Activated T-cell treated with anti-CD3 and anti-CD28 coated beads, Interleukin-2, amount 50 U/mL, for 24 hours (primary cell): ENCODE results near the gene FAM9C.

ENCODE experiments used
- DNase-seq: peaks from one replicate; pipeline ENCODE4 v3.0.0-alpha.2; 2020
- H3K27ac Mint-ChIP-seq: 2 replicates; pipeline ENCODE4 v1.8.0; 2020; ENCODE audit warnings: mild to moderate bottlenecking, mixed read lengths
- H3K27me3 Mint-ChIP-seq: 2 replicates; pipeline ENCODE4 v1.8.0; 2020; ENCODE audit warnings: mixed read lengths
- H3K36me3 Mint-ChIP-seq: 2 replicates; pipeline ENCODE4 v1.8.0; 2020; ENCODE audit warnings: low read depth, mixed read lengths
- H3K4me1 Mint-ChIP-seq: 2 replicates; pipeline ENCODE4 v1.8.0; 2020; ENCODE audit warnings: low read depth, mixed read lengths
- H3K4me3 Mint-ChIP-seq: 2 replicates; pipeline ENCODE4 v1.8.0; 2020; ENCODE audit warnings: mild to moderate bottlenecking, moderate library complexity, mixed read lengths
- H3K9me3 Mint-ChIP-seq: 2 replicates; pipeline ENCODE4 v1.8.0; 2020; ENCODE audit warnings: mixed read lengths

Gene FAM9C

GRCh38 chrX:13013363-13014110 is 30.9 kb downstream of the FAM9C start:
- DNase-seq = no peak
- Mint-ChIP-seq H3K36me3 (no peaks in the 10 kb centered on the region), H3K27me3 (peaks cover 79% of the 10 kb centered on the region), H3K4me3 (peak overlapping the region; percentile 39), H3K4me1 (peaks cover 58% of the 10 kb centered on the region), H3K9me3 (no peaks in the 10 kb centered on the region), H3K27ac (peak overlapping the region; percentile 84)

GRCh38 chrX:13010546-13010945 is 33.9 kb downstream of the FAM9C start:
- peaks cover 80% of the 10 kb centered on the region for H3K27me3 Mint-ChIP-seq
- H3K27ac Mint-ChIP-seq = no peak overlapping the region
- H3K36me3 Mint-ChIP-seq = no peaks in the 10 kb centered on the region
- no peak for DNase-seq
- no peaks in the 10 kb centered on the region for H3K9me3 Mint-ChIP-seq
- H3K4me1 Mint-ChIP-seq = peaks cover 70% of the 10 kb centered on the region
- H3K4me3 Mint-ChIP-seq = no peak overlapping the region

DNA sequence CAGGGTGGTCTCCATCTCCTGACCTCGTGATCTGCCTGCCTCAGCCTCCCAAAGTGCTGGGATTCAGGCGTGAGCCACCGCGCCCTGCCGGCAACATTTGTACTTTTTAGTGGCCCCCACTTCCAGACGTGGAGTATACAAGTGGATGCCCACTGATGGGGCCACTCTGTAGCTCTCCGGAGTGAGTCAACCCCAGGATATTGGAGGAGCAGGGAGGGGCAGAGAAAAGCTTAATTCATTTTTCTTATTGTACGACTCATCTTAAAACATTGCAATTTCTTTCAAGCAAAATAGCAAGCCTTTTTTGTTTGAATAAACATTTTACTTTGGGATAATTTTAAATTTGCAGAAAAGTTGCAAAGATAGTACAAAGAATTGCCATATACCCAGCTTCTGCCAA is 34.6 kb downstream of the FAM9C start:
- no peak for DNase-seq
- H3K9me3 Mint-ChIP-seq = no peaks in the 10 kb centered on the region
- H3K27ac Mint-ChIP-seq = no peak overlapping the region
- peaks cover 74% of the 10 kb centered on the region for H3K4me1 Mint-ChIP-seq
- H3K4me3 Mint-ChIP-seq = no peak overlapping the region
- no peaks in the 10 kb centered on the region for H3K36me3 Mint-ChIP-seq
- peaks cover 84% of the 10 kb centered on the region for H3K27me3 Mint-ChIP-seq

GRCh38 chrX:13009273-13009672 is 35.1 kb downstream of the FAM9C start:
- H3K36me3 Mint-ChIP-seq = no peaks in the 10 kb centered on the region
- H3K9me3 Mint-ChIP-seq = no peaks in the 10 kb centered on the region
- H3K27ac Mint-ChIP-seq = no peak overlapping the region
- peaks cover 73% of the 10 kb centered on the region for H3K4me1 Mint-ChIP-seq
- H3K4me3 Mint-ChIP-seq = no peak overlapping the region
- H3K27me3 Mint-ChIP-seq = peaks cover 82% of the 10 kb centered on the region
- DNase-seq = no peak

GRCh38 chrX:13008851-13009250 is 35.6 kb downstream of the FAM9C start:
- H3K4me1 Mint-ChIP-seq = peaks cover 69% of the 10 kb centered on the region
- H3K27ac Mint-ChIP-seq = no peak overlapping the region
- H3K27me3 Mint-ChIP-seq = peaks cover 79% of the 10 kb centered on the region

GRCh38 chrX:13008189-13008533 is 36.3 kb downstream of the FAM9C start:
- H3K9me3 Mint-ChIP-seq = no peaks in the 10 kb centered on the region
- no peaks in the 10 kb centered on the region for H3K36me3 Mint-ChIP-seq
- H3K27me3 Mint-ChIP-seq = peaks cover 79% of the 10 kb centered on the region
- DNase-seq = no peak
- H3K27ac Mint-ChIP-seq = no peak overlapping the region
- no peak overlapping the region for H3K4me3 Mint-ChIP-seq
- H3K4me1 Mint-ChIP-seq = peaks cover 68% of the 10 kb centered on the region

More at GRCh38 chrX:13008851-13009250, 35.6 kb downstream of the FAM9C start:
- no peaks in the 10 kb centered on the region for H3K36me3 Mint-ChIP-seq
- no peaks in the 10 kb centered on the region for H3K9me3 Mint-ChIP-seq
- no peak for DNase-seq
- H3K4me3 Mint-ChIP-seq = no peak overlapping the region

GRCh38 chrX:13007519-13008188 is 36.8 kb downstream of the FAM9C start:
- H3K4me1 Mint-ChIP-seq = peaks cover 68% of the 10 kb centered on the region
- no peak overlapping the region for H3K4me3 Mint-ChIP-seq
- peaks cover 77% of the 10 kb centered on the region for H3K27me3 Mint-ChIP-seq
- no peak overlapping the region for H3K27ac Mint-ChIP-seq
- DNase-seq = no peak
- H3K36me3 Mint-ChIP-seq = no peaks in the 10 kb centered on the region
- H3K9me3 Mint-ChIP-seq = no peaks in the 10 kb centered on the region

DNA sequence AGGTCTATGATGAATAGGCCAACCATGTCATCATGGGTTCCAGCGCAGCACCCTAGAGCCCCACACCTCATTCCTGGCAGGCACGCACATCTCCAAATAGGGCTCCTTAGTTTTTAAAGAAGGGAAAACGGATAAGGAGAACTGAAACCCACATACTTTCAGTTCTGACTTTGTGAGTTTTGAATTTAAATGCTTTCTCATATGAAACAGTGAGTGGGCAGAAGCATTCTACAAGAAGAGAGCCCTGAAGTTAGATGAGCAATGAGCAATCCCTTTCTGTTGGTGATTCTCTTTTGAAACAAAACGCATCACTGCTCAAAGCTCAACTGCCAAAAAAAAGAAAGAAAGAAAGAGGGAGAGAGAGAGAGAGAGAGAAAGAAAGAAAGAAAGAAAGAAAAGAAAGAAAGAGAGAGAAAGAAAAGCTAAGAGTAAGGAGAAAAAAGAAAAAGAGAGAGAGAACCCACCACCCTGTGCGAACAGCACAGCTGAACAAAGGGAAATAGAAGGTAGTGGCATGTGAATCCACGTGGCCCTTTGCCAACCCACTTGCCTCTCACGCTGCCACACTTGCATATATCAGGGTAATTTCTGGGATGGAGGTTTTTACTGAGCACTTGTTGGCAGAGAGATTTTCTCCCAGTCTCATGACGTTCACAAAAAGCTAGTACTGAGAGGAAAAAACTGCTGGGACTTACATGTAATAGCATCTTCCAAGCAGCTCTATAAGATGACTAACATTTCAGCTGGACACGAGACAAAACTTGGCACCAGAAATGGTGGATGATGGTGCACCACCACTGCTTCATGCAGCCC is 38.6 kb downstream of the FAM9C start:
- H3K9me3 Mint-ChIP-seq = no peaks in the 10 kb centered on the region
- H3K27ac Mint-ChIP-seq = peak overlapping the region; percentile 98
- peaks cover 64% of the 10 kb centered on the region for H3K27me3 Mint-ChIP-seq
- H3K36me3 Mint-ChIP-seq = no peaks in the 10 kb centered on the region
- H3K4me1 Mint-ChIP-seq = peaks cover 74% of the 10 kb centered on the region
- H3K4me3 Mint-ChIP-seq = peak overlapping the region; percentile 76
- no peak for DNase-seq

DNA sequence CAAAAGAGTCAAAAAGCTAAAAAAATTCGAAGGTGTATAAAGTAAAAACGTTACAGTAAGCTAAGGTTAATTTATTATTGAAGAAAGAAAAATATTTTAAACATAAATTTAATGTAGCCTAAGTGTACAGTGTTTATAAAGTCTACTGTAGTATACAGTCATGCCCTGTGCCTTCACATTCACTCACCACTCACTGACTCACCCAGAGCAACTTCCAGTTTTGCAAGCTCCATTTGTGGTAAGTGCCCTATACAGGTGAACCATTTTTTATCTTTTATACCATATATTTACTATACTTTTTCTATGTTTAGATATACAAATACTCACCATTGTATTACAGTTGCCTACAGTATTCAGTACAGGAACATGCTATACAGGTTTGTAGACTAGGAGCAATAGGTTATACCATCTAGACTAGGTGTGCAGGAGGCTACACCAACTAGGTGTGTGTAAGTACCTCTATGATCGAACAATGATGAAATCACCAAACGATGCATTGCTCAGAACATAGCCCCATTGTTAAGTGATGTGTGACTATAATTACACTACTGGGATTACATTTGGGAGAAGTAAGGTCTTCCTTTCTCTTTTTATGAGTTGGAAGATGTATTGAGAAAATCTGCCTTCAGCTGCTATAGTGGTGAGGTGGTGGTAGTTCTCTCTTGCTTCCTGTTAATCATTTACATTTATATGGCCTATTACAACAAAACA is 42.3 kb downstream of the FAM9C start:
- Mint-ChIP-seq H3K4me3 (no peak overlapping the region), H3K36me3 (no peaks in the 10 kb centered on the region), H3K4me1 (peaks cover 84% of the 10 kb centered on the region), H3K27ac (peak overlapping the region; percentile 87), H3K27me3 (peaks cover 43% of the 10 kb centered on the region), H3K9me3 (no peaks in the 10 kb centered on the region)
- no peak for DNase-seq

DNA sequence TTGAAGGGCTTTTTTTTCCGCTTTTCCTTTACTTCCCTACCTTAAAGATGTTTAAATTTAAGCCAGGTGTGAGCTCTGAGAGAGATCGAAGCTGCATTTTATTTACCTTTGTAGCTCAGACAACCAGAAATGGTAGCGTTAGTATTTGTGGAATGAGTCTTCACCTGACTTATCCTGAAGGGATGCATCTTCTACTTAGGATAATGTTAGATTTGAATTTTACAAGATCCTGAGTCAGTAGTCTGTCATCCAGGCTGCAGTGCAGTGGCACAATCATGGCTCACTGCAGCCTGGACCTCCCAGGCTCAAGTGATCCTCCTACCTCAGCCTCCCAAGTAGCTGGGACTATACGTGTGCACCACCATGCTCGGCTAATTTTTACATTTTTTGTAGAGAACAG is 43.3 kb downstream of the FAM9C start:
- peaks cover 84% of the 10 kb centered on the region for H3K4me1 Mint-ChIP-seq
- DNase-seq = no peak
- no peaks in the 10 kb centered on the region for H3K9me3 Mint-ChIP-seq
- peak overlapping the region; percentile 91 for H3K27ac Mint-ChIP-seq
- H3K36me3 Mint-ChIP-seq = no peaks in the 10 kb centered on the region
- peaks cover 44% of the 10 kb centered on the region for H3K27me3 Mint-ChIP-seq
- peak overlapping the region; percentile 19 for H3K4me3 Mint-ChIP-seq

DNA sequence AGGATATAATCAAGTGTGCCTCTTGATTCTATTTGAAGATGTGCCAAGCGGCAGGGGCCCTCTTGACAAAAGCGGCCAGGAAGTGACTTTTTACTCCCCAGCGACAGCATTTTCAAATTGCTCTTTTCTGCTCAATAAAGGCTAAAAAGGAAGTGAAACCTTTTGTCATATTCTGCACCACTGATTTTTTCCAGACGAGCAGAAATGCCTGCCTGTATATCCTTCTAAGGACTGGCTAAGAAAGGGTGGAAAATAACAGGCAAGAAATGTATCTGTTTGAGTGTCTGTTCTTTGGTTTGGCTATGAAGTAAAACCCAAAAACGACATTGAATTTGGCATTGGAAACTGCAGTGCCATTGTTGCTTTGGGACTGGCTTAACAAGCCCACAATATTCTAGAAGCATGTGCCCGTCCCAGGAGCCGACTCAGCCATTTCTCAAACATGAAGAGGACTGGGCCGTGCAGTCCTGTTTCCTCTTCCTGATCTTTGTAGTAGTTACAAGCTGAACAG is 44.1 kb downstream of the FAM9C start:
- H3K36me3 Mint-ChIP-seq = no peaks in the 10 kb centered on the region
- H3K4me3 Mint-ChIP-seq = peak overlapping the region; percentile 69
- no peak for DNase-seq
- no peaks in the 10 kb centered on the region for H3K9me3 Mint-ChIP-seq
- peaks cover 43% of the 10 kb centered on the region for H3K27me3 Mint-ChIP-seq
- H3K27ac Mint-ChIP-seq = peak overlapping the region; percentile 91
- peaks cover 82% of the 10 kb centered on the region for H3K4me1 Mint-ChIP-seq

DNA sequence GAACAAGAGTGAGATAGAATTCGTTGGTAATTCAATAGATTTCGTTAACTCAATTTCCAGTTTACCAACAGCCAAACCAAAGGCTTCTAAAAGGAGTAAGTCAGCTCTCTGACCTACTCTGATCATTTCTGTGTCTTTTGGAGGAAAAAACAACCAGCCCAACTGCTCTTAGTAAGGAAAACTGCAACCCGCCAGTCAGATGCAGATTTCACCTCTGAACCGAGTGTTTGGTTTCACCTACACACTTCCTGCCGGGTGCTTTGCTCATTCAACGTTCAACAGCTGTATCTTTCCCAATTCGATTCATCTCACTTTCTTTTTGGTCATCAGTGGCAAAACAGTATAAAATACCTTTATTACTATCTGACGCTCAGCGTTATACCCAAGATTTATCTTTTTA is 45.0 kb downstream of the FAM9C start:
- peak overlapping the region; percentile 69 for H3K4me3 Mint-ChIP-seq
- no peak for DNase-seq
- peaks cover 74% of the 10 kb centered on the region for H3K4me1 Mint-ChIP-seq
- H3K27ac Mint-ChIP-seq = peak overlapping the region; percentile 91
- H3K27me3 Mint-ChIP-seq = peaks cover 39% of the 10 kb centered on the region
- no peaks in the 10 kb centered on the region for H3K36me3 Mint-ChIP-seq
- H3K9me3 Mint-ChIP-seq = no peaks in the 10 kb centered on the region

GRCh38 chrX:12997906-12998687 is 46.3 kb downstream of the FAM9C start:
- no peaks in the 10 kb centered on the region for H3K9me3 Mint-ChIP-seq

More at GRCh38 chrX:12997906-12998687, 46.3 kb downstream of the FAM9C start:
- DNase-seq = no peak
- H3K4me1 Mint-ChIP-seq = peaks cover 68% of the 10 kb centered on the region
- H3K27ac Mint-ChIP-seq = peak overlapping the region; percentile 93
- peak overlapping the region; percentile 35 for H3K4me3 Mint-ChIP-seq
- H3K27me3 Mint-ChIP-seq = peaks cover 35% of the 10 kb centered on the region
- no peaks in the 10 kb centered on the region for H3K36me3 Mint-ChIP-seq
